SU-DHL-6 (cell line): ENCODE data around the gene VPS35.
"Not testable (repeated sequence)": the region's sequence is repeated elsewhere in the genome, so short reads cannot be mapped to it uniquely, and the experiment has no call there.

Source experiments
- H2AFZ ChIP-seq: fragments of 200-600 bp; sonication (generic); 2 replicates; pipeline ENCODE4 v1.6.1; 2014; ENCODE audit warnings: low read depth, mild to moderate bottlenecking, moderate library complexity, mixed read lengths, antibody characterized with exemption, low read length; ENCODE audit not compliant: severe bottlenecking
- H3F3A ChIP-seq: fragments of 200-600 bp; shearing (Covaris generic); 2 replicates; pipeline ENCODE4 v1.6.0; 2016; ENCODE audit warnings: antibody characterized with exemption, mild to moderate bottlenecking; ENCODE audit not compliant: insufficient read depth
- H3K27ac ChIP-seq: fragments of 200-600 bp; sonication (generic); 2 replicates; pipeline ENCODE4 v1.5.1; 2016; ENCODE audit warnings: low read depth, mild to moderate bottlenecking, low read length, moderate library complexity, mixed read lengths
- H3K27me3 ChIP-seq: fragments of 200-600 bp; sonication (generic), shearing (Covaris generic); 2 replicates; pipeline ENCODE4 v1.6.0; 2014; ENCODE audit warnings: mild to moderate bottlenecking, low read length
- H3K36me3 ChIP-seq: fragments of 200-600 bp; sonication (generic); 2 replicates; pipeline ENCODE4 v1.6.1; 2014; ENCODE audit warnings: mild to moderate bottlenecking, low read length, mixed read lengths
- H3K4me2 ChIP-seq: fragments of 300-600, 200-600 bp; shearing (Covaris generic), sonication (generic); 2 replicates; pipeline ENCODE4 v1.6.0; 2014; ENCODE audit warnings: low read length, low read depth, mild to moderate bottlenecking; ENCODE audit not compliant: poor library complexity, severe bottlenecking
- H3K4me3 ChIP-seq: fragments of 200-600 bp; sonication (generic); 2 replicates; pipeline ENCODE4 v1.5.1; 2014; ENCODE audit warnings: antibody characterized with exemption, low read length, mild to moderate bottlenecking, mixed read lengths; ENCODE audit not compliant: insufficient read depth, poor library complexity, severe bottlenecking
- H3K79me2 ChIP-seq: fragments of 200-600 bp; sonication (generic); 2 replicates; pipeline ENCODE4 v1.6.1; 2014; ENCODE audit warnings: mild to moderate bottlenecking, low read length, moderate library complexity; ENCODE audit not compliant: insufficient read depth
- H3K9ac ChIP-seq: fragments of 200-600 bp; sonication (generic); 2 replicates; pipeline ENCODE4 v1.7.0; 2014; ENCODE audit warnings: mild to moderate bottlenecking, low read length
- H3K9me2 ChIP-seq: fragments of 200-600 bp; sonication (generic); replicated peaks from 2 replicates; pipeline ENCODE4 v1.6.1; 2014; ENCODE audit warnings: low read length; ENCODE audit not compliant: insufficient read depth
- H3K9me3 ChIP-seq: fragments of 200-600 bp; sonication (generic); 2 replicates; pipeline ENCODE4 v1.6.1; 2014; ENCODE audit warnings: low read length, mixed read lengths; ENCODE audit not compliant: insufficient read depth
- H4K20me1 ChIP-seq: fragments of 200-600 bp; sonication (generic); 2 replicates; pipeline ENCODE4 v1.6.1; 2014; ENCODE audit warnings: low read depth, mild to moderate bottlenecking, antibody characterized with exemption, low read length, moderate library complexity, mixed read lengths
- EZH2phosphoT487 ChIP-seq: fragments of 200-600 bp; sonication (generic), shearing (Covaris generic); conservative IDR thresholded peaks from 2 replicates; pipeline ENCODE4 v1.6.1; 2018; ENCODE audit warnings: mild to moderate bottlenecking, antibody characterized with exemption, low read length, moderate library complexity, mixed read lengths
- TF ChIP-seq, protein P1 (sequence below): fragments of 200-600 bp; sonication (generic); IDR thresholded peaks from one replicate; pipeline ENCODE4 v1.5.1; 2017; ENCODE audit warnings: antibody characterized with exemption, mild to moderate bottlenecking, low read length, moderate library complexity; ENCODE audit not compliant: insufficient read depth, poor library complexity, severe bottlenecking

Gene VPS35

DNA sequence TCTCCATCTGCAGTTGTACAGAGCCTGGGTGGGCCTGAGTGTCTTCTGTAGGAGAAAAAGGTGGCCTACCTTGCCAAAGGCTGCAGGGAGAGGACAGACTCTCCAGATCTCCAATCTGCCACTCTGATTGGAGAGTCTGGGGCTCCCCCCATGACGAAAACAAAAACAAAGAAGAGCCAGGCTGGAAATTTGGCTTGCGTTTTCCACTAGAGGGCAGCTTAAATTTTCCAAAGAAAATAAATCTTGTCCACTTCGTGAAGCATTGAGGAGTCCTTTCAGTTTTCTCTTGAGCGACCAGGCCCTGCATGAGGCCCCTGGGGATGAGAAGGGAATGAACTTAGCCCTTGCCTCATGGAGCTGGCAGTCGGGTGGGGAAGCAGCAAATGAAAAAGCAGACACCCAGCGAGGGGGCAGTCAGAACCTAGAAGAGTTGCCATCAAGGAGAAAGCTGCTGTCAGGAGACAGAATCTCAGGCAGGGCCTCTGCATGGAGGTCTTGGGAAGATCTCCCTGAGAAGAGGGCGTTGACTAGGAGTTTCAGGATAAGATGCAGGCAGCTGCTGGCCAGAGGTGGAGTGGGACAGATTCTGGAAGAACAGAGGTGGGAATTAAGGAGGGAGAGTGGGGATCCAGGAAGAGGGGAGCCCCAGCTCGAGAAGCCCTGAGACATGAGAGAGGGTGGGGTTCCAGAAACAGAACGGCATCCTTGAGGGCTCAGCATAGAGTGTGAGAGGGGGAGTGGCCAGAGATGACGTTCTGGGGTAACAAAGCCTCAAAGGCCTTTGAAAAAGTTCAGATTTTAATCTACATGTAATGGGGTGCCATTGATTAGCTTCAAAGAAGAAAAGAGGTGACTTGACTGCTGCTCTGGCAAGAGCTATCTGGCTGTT lies 59.4 kb downstream of the VPS35 start:
- Histone ChIP-seq H3K27ac (no peak overlapping the region), H4K20me1 (no peaks in the 10 kb centered on the region), H3K4me3 (no peak overlapping the region), H3K27me3 (no peaks in the 10 kb centered on the region), H3K79me2 (no peaks in the 10 kb centered on the region), H3K9me2 (no peaks in the 10 kb centered on the region), H3K36me3 (no peaks in the 10 kb centered on the region), H3F3A (no peaks in the 10 kb centered on the region), H3K9me3 (no peaks in the 10 kb centered on the region), H3K4me2 (no peak overlapping the region), H3K9ac (no peak overlapping the region), H2AFZ (no peak overlapping the region)
- no peak for TF ChIP-seq EZH2phosphoT487
- TF ChIP-seq, protein P1, sequence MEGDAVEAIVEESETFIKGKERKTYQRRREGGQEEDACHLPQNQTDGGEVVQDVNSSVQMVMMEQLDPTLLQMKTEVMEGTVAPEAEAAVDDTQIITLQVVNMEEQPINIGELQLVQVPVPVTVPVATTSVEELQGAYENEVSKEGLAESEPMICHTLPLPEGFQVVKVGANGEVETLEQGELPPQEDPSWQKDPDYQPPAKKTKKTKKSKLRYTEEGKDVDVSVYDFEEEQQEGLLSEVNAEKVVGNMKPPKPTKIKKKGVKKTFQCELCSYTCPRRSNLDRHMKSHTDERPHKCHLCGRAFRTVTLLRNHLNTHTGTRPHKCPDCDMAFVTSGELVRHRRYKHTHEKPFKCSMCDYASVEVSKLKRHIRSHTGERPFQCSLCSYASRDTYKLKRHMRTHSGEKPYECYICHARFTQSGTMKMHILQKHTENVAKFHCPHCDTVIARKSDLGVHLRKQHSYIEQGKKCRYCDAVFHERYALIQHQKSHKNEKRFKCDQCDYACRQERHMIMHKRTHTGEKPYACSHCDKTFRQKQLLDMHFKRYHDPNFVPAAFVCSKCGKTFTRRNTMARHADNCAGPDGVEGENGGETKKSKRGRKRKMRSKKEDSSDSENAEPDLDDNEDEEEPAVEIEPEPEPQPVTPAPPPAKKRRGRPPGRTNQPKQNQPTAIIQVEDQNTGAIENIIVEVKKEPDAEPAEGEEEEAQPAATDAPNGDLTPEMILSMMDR = no peak

GRCh38 chr16:46627746-46628145 lies 61.2 kb downstream of the VPS35 start:
- H3K27me3 ChIP-seq = no peaks in the 10 kb centered on the region
- no peaks in the 10 kb centered on the region for H4K20me1 ChIP-seq
- no peaks in the 10 kb centered on the region for H3F3A ChIP-seq
- no peak overlapping the region for H3K27ac ChIP-seq
- H3K36me3 ChIP-seq = no peaks in the 10 kb centered on the region
- H3K79me2 ChIP-seq = no peaks in the 10 kb centered on the region
- no peaks in the 10 kb centered on the region for H3K9me2 ChIP-seq
- no peak overlapping the region for H3K9ac ChIP-seq
- no peak overlapping the region for H2AFZ ChIP-seq
- H3K4me2 ChIP-seq = no peak overlapping the region
- H3K9me3 ChIP-seq = no peaks in the 10 kb centered on the region
- TF ChIP-seq, protein P1 = no peak
- no peak for TF ChIP-seq EZH2phosphoT487
- no peak overlapping the region for H3K4me3 ChIP-seq

GRCh38 chr16:46626681-46627080 lies 62.3 kb downstream of the VPS35 start:
- H3K27ac ChIP-seq, H3F3A ChIP-seq, H3K9ac ChIP-seq, H3K27me3 ChIP-seq, H3K4me3 ChIP-seq, H3K4me2 ChIP-seq, H3K9me2 ChIP-seq, H3K36me3 ChIP-seq, H3K79me2 ChIP-seq, H2AFZ ChIP-seq, H4K20me1 ChIP-seq, H3K9me3 ChIP-seq: not testable (repeated sequence)

GRCh38 chr16:46624862-46625261 lies 64.1 kb downstream of the VPS35 start:
- H3K27ac ChIP-seq, H3K36me3 ChIP-seq, H3K4me2 ChIP-seq, H2AFZ ChIP-seq, H3K9me2 ChIP-seq, H3K9me3 ChIP-seq, H3K9ac ChIP-seq, H3K4me3 ChIP-seq, H3K27me3 ChIP-seq, H4K20me1 ChIP-seq, H3F3A ChIP-seq: not testable (repeated sequence)
- H3K79me2 ChIP-seq = peaks cover 17% of the 10 kb centered on the region

DNA sequence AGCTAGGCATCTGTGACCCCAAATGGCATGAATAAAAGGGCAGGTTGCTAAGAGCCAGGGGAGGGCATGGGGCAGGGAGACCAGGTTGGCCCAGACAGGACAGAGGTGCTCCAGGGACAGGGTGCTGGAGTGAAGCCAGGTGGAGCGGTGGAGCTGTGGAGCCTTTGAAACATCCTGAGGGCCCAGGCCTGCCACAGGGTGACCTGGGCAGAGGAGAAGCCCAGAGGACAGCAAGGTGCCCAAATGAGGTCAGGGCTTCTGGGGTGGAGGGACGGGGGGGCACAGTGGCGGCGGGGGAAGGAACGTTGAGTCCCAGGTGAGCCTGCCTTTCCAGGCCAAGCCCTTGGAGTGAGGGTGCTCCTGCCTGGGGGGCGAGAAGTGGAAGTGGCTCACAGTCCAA lies 65.3 kb downstream of the VPS35 start:
- not testable (repeated sequence) for H3K36me3 ChIP-seq, H3K9me2 ChIP-seq, H3F3A ChIP-seq, H3K9me3 ChIP-seq, H3K27ac ChIP-seq, H2AFZ ChIP-seq, H4K20me1 ChIP-seq, H3K4me2 ChIP-seq, H3K27me3 ChIP-seq, H3K4me3 ChIP-seq, H3K9ac ChIP-seq
- H3K79me2 ChIP-seq = peaks cover 28% of the 10 kb centered on the region

- H3K27ac ChIP-seq = not testable (repeated sequence)
These were observed 65.7 kb downstream of the VPS35 start for GRCh38 chr16:46623246-46623645.

More at GRCh38 chr16:46623246-46623645, 65.7 kb downstream of the VPS35 start:
- H3F3A ChIP-seq, H3K9me3 ChIP-seq, H3K36me3 ChIP-seq, H4K20me1 ChIP-seq, H3K4me3 ChIP-seq, H3K9me2 ChIP-seq, H3K27me3 ChIP-seq, H3K4me2 ChIP-seq, H2AFZ ChIP-seq, H3K9ac ChIP-seq: not testable (repeated sequence)
- peaks cover 33% of the 10 kb centered on the region for H3K79me2 ChIP-seq
